ENCODE results near the gene ZNF254. TPM values are rescaled to one million over a fixed set of nuclear protein-coding genes. Genes with fewer than 3 reads are reported as not detected.
"Not testable (repeated sequence)": the region's sequence is repeated elsewhere in the genome, so short reads cannot be mapped to it uniquely, and the experiment has no call there.

Gene ZNF254
- total RNA-seq, 1 experiment from 2014 or later: 9.8 TPM

GRCh38 chr19:24069905-24070657 lies 16.9 kb upstream of the ZNF254 start:
- in situ Hi-C loops (cut with HindIII; ENCODE audit: low sequenced_read_pairs): no loop called here
- DNase-seq (ENCODE audit: low spot score): no peak

- no peak for DNase-seq (ENCODE audit: low spot score)
- in situ Hi-C loops (cut with HindIII; ENCODE audit: low sequenced_read_pairs): no loop called here
These were observed 15.9 kb upstream of the ZNF254 start for GRCh38 chr19:24071078-24071477.

GRCh38 chr19:24072720-24073119 lies 14.3 kb upstream of the ZNF254 start:
- in situ Hi-C loops (cut with HindIII; ENCODE audit: low sequenced_read_pairs): no loop called here
- no peak for DNase-seq (ENCODE audit: low spot score)

GRCh38 chr19:24073807-24074206 lies 13.2 kb upstream of the ZNF254 start:
- DNase-seq (ENCODE audit: low spot score): no peak
- in situ Hi-C loops (cut with HindIII; ENCODE audit: low sequenced_read_pairs): no loop called here

GRCh38 chr19:24074720-24075454 lies 12.1 kb upstream of the ZNF254 start:
- DNase-seq (ENCODE audit: low spot score): no peak
- in situ Hi-C loops (cut with HindIII; ENCODE audit: low sequenced_read_pairs): no loop called here

GRCh38 chr19:24075530-24075929 lies 11.5 kb upstream of the ZNF254 start:
- DNase-seq (ENCODE audit: low spot score); in situ Hi-C loops (cut with HindIII; ENCODE audit: low sequenced_read_pairs): not testable (repeated sequence)

- in situ Hi-C loops (cut with HindIII; ENCODE audit: low sequenced_read_pairs): no loop called here
- DNase-seq (ENCODE audit: low spot score): no peak
These were observed 8.3 kb upstream of the ZNF254 start for GRCh38 chr19:24078680-24079079.

- in situ Hi-C loops (cut with HindIII; ENCODE audit: low sequenced_read_pairs): no loop called here
- DNase-seq (ENCODE audit: low spot score): no peak
These were observed 5.9 kb upstream of the ZNF254 start for GRCh38 chr19:24081056-24081455.

GRCh38 chr19:24098359-24098758 lies 11.4 kb downstream of the ZNF254 start:
- in situ Hi-C loops (cut with HindIII; ENCODE audit: low sequenced_read_pairs): no loop called here
- no peak for DNase-seq (ENCODE audit: low spot score)

GRCh38 chr19:24099829-24100228 lies 12.8 kb downstream of the ZNF254 start:
- in situ Hi-C loops (cut with HindIII; ENCODE audit: low sequenced_read_pairs): no loop called here
- no peak for DNase-seq (ENCODE audit: low spot score)

- in situ Hi-C loops (cut with HindIII; ENCODE audit: low sequenced_read_pairs): not testable (repeated sequence)
These were observed 13.6 kb downstream of the ZNF254 start for GRCh38 chr19:24100597-24100996.

GRCh38 chr19:24101459-24102115 lies 14.6 kb downstream of the ZNF254 start:
- in situ Hi-C loops (cut with HindIII; ENCODE audit: low sequenced_read_pairs): no loop called here

More at GRCh38 chr19:24100597-24100996, 13.6 kb downstream of the ZNF254 start:
- not testable (repeated sequence) for DNase-seq (ENCODE audit: low spot score)

GRCh38 chr19:24127601-24128000 lies 40.6 kb downstream of the ZNF254 start:
- no peak for DNase-seq (ENCODE audit: low spot score)
- in situ Hi-C loops (cut with HindIII; ENCODE audit: low sequenced_read_pairs): no loop called here

More at GRCh38 chr19:24101459-24102115, 14.6 kb downstream of the ZNF254 start:
- DNase-seq (ENCODE audit: low spot score): no peak

GRCh38 chr19:24140099-24140498 lies 53.1 kb downstream of the ZNF254 start:
- DNase-seq (ENCODE audit: low spot score): no peak
- in situ Hi-C loops (cut with HindIII; ENCODE audit: low sequenced_read_pairs): no loop called here

- DNase-seq (ENCODE audit: low spot score): no peak
- in situ Hi-C loops (cut with HindIII; ENCODE audit: low sequenced_read_pairs): no loop called here
These were observed 53.6 kb downstream of the ZNF254 start for GRCh38 chr19:24140591-24140990.

GRCh38 chr19:24141612-24142011 lies 54.6 kb downstream of the ZNF254 start:
- no peak for DNase-seq (ENCODE audit: low spot score)
- in situ Hi-C loops (cut with HindIII; ENCODE audit: low sequenced_read_pairs): no loop called here

GRCh38 chr19:24142771-24143170 lies 55.8 kb downstream of the ZNF254 start:
- DNase-seq (ENCODE audit: low spot score): no peak
- in situ Hi-C loops (cut with HindIII; ENCODE audit: low sequenced_read_pairs): no loop called here

GRCh38 chr19:24159707-24160106 lies 72.7 kb downstream of the ZNF254 start:
- in situ Hi-C loops (cut with HindIII; ENCODE audit: low sequenced_read_pairs): no loop called here
- no peak for DNase-seq (ENCODE audit: low spot score)

- in situ Hi-C loops (cut with HindIII; ENCODE audit: low sequenced_read_pairs): no loop called here
- no peak for DNase-seq (ENCODE audit: low spot score)
These were observed 79.1 kb downstream of the ZNF254 start for GRCh38 chr19:24166055-24166454.

- DNase-seq (ENCODE audit: low spot score): no peak
- in situ Hi-C loops (cut with HindIII; ENCODE audit: low sequenced_read_pairs): no loop called here
These were observed 86.9 kb downstream of the ZNF254 start for GRCh38 chr19:24173882-24174281.
